Fibroblast of lung (primary cell): ENCODE measurements around the gene CTNNA1. TPM values are rescaled to one million over a fixed set of nuclear protein-coding genes. Genes with fewer than 3 reads are reported as not detected.

ENCODE experiments used
- DNase-seq, 2 donors: peaks; one replicate each; pipeline versions ENCODE4 v3.0.0 to v3.0.0-alpha.2; 2010; ENCODE audit warnings: low read depth in 2 of 2
- H2AFZ ChIP-seq: 2 replicates; pipeline ENCODE4 v1.5.1; 2012; ENCODE audit warnings: low read length, control low read depth, inconsistent platforms
- H3K27ac ChIP-seq: 2 replicates; pipeline ENCODE4 v1.5.1; 2011; ENCODE audit warnings: low read length, control low read depth; ENCODE audit not compliant: insufficient read depth
- H3K27me3 ChIP-seq: 2 replicates; pipeline ENCODE4 v1.5.1; 2011; ENCODE audit warnings: mild to moderate bottlenecking, low read length; ENCODE audit not compliant: control insufficient read depth, insufficient read depth
- H3K36me3 ChIP-seq: 2 replicates; pipeline ENCODE4 v1.5.1; 2011; ENCODE audit warnings: low read length; ENCODE audit not compliant: control insufficient read depth, insufficient read depth
- H3K4me1 ChIP-seq: 2 replicates; pipeline ENCODE4 v1.5.1; 2011; ENCODE audit warnings: low read length; ENCODE audit not compliant: control insufficient read depth, insufficient read depth; ENCODE audit errors: extremely low read depth
- H3K4me2 ChIP-seq: 2 replicates; pipeline ENCODE4 v1.5.1; 2011; ENCODE audit warnings: low read length, control low read depth; ENCODE audit not compliant: insufficient read depth; ENCODE audit errors: extremely low read depth
- H3K4me3 ChIP-seq, 4 experiments: fragments of 200-600 bp in 1 of 4; sonication (generic) in 1 of 4; replicated peaks in 1 of 4; 2 replicates each; pipeline ENCODE4 v1.5.1; 2011 to 2016; ENCODE audit warnings: low read length in 4 of 4, low read depth in 3 of 4, mild to moderate bottlenecking in 3 of 4, control low read depth in 2 of 4, inconsistent platforms in 1 of 4, mixed read lengths in 1 of 4; ENCODE audit not compliant: insufficient read depth in 1 of 4; ENCODE audit errors: control extremely low read depth in 1 of 4
- H3K79me2 ChIP-seq: 2 replicates; pipeline ENCODE4 v1.5.1; 2012; ENCODE audit warnings: mild to moderate bottlenecking, low read length, inconsistent platforms; ENCODE audit not compliant: control insufficient read depth, insufficient read depth
- H3K9ac ChIP-seq: 2 replicates; pipeline ENCODE4 v1.5.1; 2011; ENCODE audit warnings: mild to moderate bottlenecking, low read length, control low read depth; ENCODE audit not compliant: insufficient read depth
- H3K9me3 ChIP-seq: 2 replicates; pipeline ENCODE4 v1.5.1; 2012; ENCODE audit warnings: low read depth, low read length; ENCODE audit not compliant: control insufficient read depth, insufficient read depth
- H4K20me1 ChIP-seq: 2 replicates; pipeline ENCODE4 v1.5.1; 2011; ENCODE audit warnings: low read length; ENCODE audit not compliant: control insufficient read depth, insufficient read depth; ENCODE audit errors: extremely low read depth
- EZH2 ChIP-seq: IDR thresholded peaks from 2 replicates; pipeline ENCODE4 v1.5.1; 2012; ENCODE audit warnings: low read length, control low read depth, mild to moderate bottlenecking; ENCODE audit errors: missing control alignments
- polyA plus RNA-seq, 2 donors: library from polyadenylated mRNA; depleted of rRNA in 1 of 2; stranded (reverse) in 1 of 2; unstranded in 1 of 2; fragments of >200 nt; gene quantifications; 2 replicates each; pipeline ENCODE4 v1.2.1, GENCODE V29; 2011 to 2012; ENCODE audit warnings: missing spikeins in 1 of 2
- total RNA-seq: library from RNA; depleted of rRNA; stranded (reverse); fragments of >200 nt; gene quantifications from 2 replicates; pipeline ENCODE4 v1.2.1, GENCODE V29; 2014
- TF ChIP-seq, protein P1 (sequence below), 2 donors: IDR thresholded peaks in 1 of 2; conservative IDR thresholded peaks in 1 of 2; 1 replicate in 1 of 2; 2 replicates in 1 of 2; pipeline ENCODE4 v1.5.1; 2011 to 2012; ENCODE audit warnings: low read length in 2 of 2, control low read depth in 1 of 2, inconsistent platforms in 1 of 2, low read depth in 1 of 2, mild to moderate bottlenecking in 1 of 2

The CTNNA1 gene
- total and polyA plus RNA-seq, 2 donors (not counting 1 experiment from before 2014, with no cell fraction given): 181 to 557 TPM

DNA sequence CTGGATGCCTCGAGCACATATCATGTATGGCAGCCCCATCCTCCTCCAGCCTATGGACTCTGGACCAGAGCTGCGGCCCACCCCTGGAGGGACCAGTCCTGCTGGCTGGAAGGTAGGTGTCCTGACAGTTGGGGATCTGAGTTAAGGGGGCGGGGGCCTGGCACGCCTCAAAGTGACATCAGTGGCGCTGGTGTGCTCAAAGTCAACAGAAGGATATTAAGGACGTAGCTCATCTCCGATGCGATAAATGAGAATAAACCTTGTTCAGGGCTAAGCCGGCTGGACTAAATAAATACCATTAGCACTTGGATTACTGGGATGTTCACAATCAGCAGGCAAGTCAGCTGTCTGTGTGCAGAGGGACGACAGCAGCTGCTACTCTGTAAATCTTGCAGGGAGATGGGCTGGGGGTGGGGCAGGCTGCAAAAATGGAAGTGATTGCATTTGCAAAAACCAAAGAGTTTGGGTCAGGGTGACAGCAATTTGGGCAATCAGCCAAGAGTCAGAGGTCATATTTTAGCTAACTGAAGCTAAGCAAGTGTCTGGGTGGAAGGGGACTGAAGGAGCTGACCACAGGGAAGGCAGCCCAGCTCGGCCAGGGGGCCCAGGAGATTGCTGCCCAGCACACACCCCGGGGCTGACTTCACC, 201.9 kb downstream of the CTNNA1 start:
- Histone ChIP-seq H3K4me1 (peaks cover 23% of the 10 kb centered on the region), H3K9me3 (no peaks in the 10 kb centered on the region), H3K4me3 (no peak overlapping the region), H3K4me2 (peak overlapping the region; percentile 32), H4K20me1 (no peaks in the 10 kb centered on the region), H2AFZ (no peak overlapping the region), H3K9ac (no peak overlapping the region), H3K27ac (no peak overlapping the region), H3K27me3 (no peaks in the 10 kb centered on the region), H3K79me2 (no peaks in the 10 kb centered on the region), H3K36me3 (no peaks in the 10 kb centered on the region)
- peak in 1 of 2 donors; percentile 84 for DNase-seq
- TF ChIP-seq, protein P1, sequence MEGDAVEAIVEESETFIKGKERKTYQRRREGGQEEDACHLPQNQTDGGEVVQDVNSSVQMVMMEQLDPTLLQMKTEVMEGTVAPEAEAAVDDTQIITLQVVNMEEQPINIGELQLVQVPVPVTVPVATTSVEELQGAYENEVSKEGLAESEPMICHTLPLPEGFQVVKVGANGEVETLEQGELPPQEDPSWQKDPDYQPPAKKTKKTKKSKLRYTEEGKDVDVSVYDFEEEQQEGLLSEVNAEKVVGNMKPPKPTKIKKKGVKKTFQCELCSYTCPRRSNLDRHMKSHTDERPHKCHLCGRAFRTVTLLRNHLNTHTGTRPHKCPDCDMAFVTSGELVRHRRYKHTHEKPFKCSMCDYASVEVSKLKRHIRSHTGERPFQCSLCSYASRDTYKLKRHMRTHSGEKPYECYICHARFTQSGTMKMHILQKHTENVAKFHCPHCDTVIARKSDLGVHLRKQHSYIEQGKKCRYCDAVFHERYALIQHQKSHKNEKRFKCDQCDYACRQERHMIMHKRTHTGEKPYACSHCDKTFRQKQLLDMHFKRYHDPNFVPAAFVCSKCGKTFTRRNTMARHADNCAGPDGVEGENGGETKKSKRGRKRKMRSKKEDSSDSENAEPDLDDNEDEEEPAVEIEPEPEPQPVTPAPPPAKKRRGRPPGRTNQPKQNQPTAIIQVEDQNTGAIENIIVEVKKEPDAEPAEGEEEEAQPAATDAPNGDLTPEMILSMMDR (conservative IDR thresholded peaks at IDR 0.05 in 1 of 2, IDR thresholded peaks at IDR 0.05 in 1 of 2; ENCODE audit: low read depth in 1 of 2, low read length in 2 of 2): no peak
- no peak for TF ChIP-seq EZH2

DNA sequence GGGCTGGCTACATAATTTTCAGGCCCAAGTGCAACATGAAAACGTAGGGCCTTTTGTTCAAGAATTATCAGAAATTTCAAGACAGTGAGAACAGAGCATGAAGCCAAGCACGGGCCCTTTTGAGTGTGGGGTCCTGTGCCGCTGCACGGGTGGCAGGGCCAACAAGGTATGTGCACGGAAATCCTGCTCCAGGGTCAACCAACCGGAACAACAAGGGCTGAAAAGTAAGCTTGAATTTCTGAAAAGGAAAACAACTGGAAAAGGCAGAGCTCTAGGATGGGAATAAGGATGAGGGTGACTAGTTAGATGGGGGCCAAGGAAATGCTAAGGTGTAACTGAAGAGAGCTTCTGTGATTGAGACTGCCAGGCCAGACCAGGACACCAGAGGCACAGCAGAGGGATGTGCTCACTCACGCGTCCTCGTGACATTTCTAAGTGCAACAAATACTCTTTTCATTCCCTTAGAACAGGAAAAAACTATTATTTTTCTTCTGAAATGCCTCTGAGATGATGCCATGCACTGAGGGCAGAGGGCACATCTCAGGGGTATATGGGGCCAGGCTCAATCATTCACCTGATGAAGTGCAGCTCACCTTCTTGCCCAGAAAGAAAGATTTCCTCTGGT, 202.6 kb downstream of the CTNNA1 start:
- Histone ChIP-seq H3K4me2 (peak overlapping the region; percentile 32), H3K79me2 (no peaks in the 10 kb centered on the region), H3K36me3 (no peaks in the 10 kb centered on the region)

DNA sequence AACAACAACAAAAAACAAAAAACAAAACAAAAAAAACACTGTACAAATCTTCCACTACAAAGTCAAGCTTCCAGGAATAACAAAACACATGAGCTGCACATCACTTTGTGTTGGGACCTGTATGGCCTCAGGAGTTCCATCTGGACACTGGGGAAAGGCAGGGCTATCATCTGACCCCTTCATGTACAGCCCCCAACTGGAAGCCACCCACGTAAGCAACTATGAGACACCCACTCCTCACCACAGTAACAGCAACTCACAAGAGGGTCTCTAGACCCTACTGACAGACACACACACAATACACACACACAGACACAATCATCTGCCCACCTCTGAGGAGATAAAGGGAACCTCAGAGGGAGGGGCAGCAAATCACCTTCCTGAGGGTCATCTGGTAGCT, 203.6 kb downstream of the CTNNA1 start:
- peaks cover 23% of the 10 kb centered on the region for H3K4me1 ChIP-seq
- DNase-seq: no peak
- no peaks in the 10 kb centered on the region for H3K36me3 ChIP-seq

More for the DNA sequence above, 202.6 kb downstream of the CTNNA1 start:
- Histone ChIP-seq H3K27ac (no peak overlapping the region), H3K4me3 (no peak overlapping the region), H4K20me1 (no peaks in the 10 kb centered on the region), H3K27me3 (no peaks in the 10 kb centered on the region), H3K4me1 (peaks cover 23% of the 10 kb centered on the region), H3K9ac (no peak overlapping the region), H2AFZ (no peak overlapping the region), H3K9me3 (no peaks in the 10 kb centered on the region)
- TF ChIP-seq, protein P1 (conservative IDR thresholded peaks at IDR 0.05 in 1 of 2, IDR thresholded peaks at IDR 0.05 in 1 of 2; ENCODE audit: low read depth in 1 of 2, low read length in 2 of 2): no peak
- no peak for TF ChIP-seq EZH2
- DNase-seq: no peak

More for the DNA sequence above, 203.6 kb downstream of the CTNNA1 start:
- H3K27ac ChIP-seq: no peak overlapping the region
- no peaks in the 10 kb centered on the region for H3K9me3 ChIP-seq
- H3K4me3 ChIP-seq: no peak overlapping the region
- H3K79me2 ChIP-seq: no peaks in the 10 kb centered on the region
- TF ChIP-seq, protein P1 (conservative IDR thresholded peaks at IDR 0.05 in 1 of 2, IDR thresholded peaks at IDR 0.05 in 1 of 2; ENCODE audit: low read depth in 1 of 2, low read length in 2 of 2): no peak
- TF ChIP-seq EZH2: no peak
- H2AFZ ChIP-seq: no peak overlapping the region
- no peak overlapping the region for H3K4me2 ChIP-seq
- no peaks in the 10 kb centered on the region for H3K27me3 ChIP-seq
- no peaks in the 10 kb centered on the region for H4K20me1 ChIP-seq
- no peak overlapping the region for H3K9ac ChIP-seq
